Ishikawa (cell line): Measurements from ENCODE around the gene FRMPD4.

Experiments
- CEBPB ChIP-seq: IDR thresholded peaks from 2 replicates; pipeline ENCODE4 v1.6.1; 2012
- CREB1 ChIP-seq: IDR thresholded peaks from 2 replicates; pipeline ENCODE4 v1.6.1; 2012; ENCODE audit warnings: low read depth
- EP300 ChIP-seq: IDR thresholded peaks from 2 replicates; pipeline ENCODE4 v1.6.1; 2012; ENCODE audit warnings: borderline replicate concordance
- MAX ChIP-seq: IDR thresholded peaks from 2 replicates; pipeline ENCODE4 v1.6.1; 2012
- NFIC ChIP-seq: IDR thresholded peaks from 2 replicates; pipeline ENCODE4 v1.6.1; 2012
- RAD21 ChIP-seq: IDR thresholded peaks from 2 replicates; pipeline ENCODE4 v1.6.1; 2012; ENCODE audit warnings: low read depth
- REST ChIP-seq: IDR thresholded peaks from 2 replicates; pipeline ENCODE4 v1.6.1; 2012; ENCODE audit warnings: low read depth, mild to moderate bottlenecking
- TAF1 ChIP-seq: IDR thresholded peaks from 2 replicates; pipeline ENCODE4 v1.6.1; 2012; ENCODE audit warnings: low read depth, mild to moderate bottlenecking
- TCF12 ChIP-seq: IDR thresholded peaks from 2 replicates; pipeline ENCODE4 v1.6.1; 2012; ENCODE audit warnings: low read depth
- TEAD4 ChIP-seq: IDR thresholded peaks from 2 replicates; pipeline ENCODE4 v1.6.1; 2012
- USF1 ChIP-seq: IDR thresholded peaks from 2 replicates; pipeline ENCODE4 v1.6.1; 2012

GRCh38 chrX:12771445-12772069, 633.3 kb downstream of the FRMPD4 start:
- TF ChIP-seq TEAD4 (no peak), MAX (no peak), TAF1 (no peak), EP300 (no peak), NFIC (no peak), CEBPB (no peak), TCF12 (no peak), REST (no peak), CREB1 (no peak), RAD21 (peak; percentile 18; the same call in 1 of the 2 replicates), USF1 (no peak)
